ENCODE results near the gene TNFRSF8. TPM values are rescaled to one million over a fixed set of nuclear protein-coding genes. Genes with fewer than 3 reads are reported as not detected.
"Not testable (repeated sequence)": the region's sequence is repeated elsewhere in the genome, so short reads cannot be mapped to it uniquely, and the experiment has no call there.

The TNFRSF8 gene
- total RNA-seq, 4 donors from 2014 or later: 0.18 to 1.2 (median 0.76) TPM; not detected in 1

- Histone ChIP-seq H3K4me3 (no peak overlapping the region), H3K4me1 (no peaks in the 10 kb centered on the region), H3K27ac (no peak overlapping the region), H3K36me3 (no peaks in the 10 kb centered on the region), H3K9me3 (no peaks in the 10 kb centered on the region), H3K27me3 (no peaks in the 10 kb centered on the region)
- TF ChIP-seq POLR2A (IDR thresholded peaks at IDR 0.05): no peak
- intact Hi-C loops (cut with DNase I): no loop called here
- no peak for DNase-seq
- WGBS, 2 donors: 83 to 86% methylated on average over 4 to 5 of the region's 5 CpGs
Observed at GRCh38 chr1:12096615-12097014, 33.5 kb downstream of the TNFRSF8 start.

GRCh38 chr1:12097321-12097720 is 34.2 kb downstream of the TNFRSF8 start:
- TF ChIP-seq, protein P1, sequence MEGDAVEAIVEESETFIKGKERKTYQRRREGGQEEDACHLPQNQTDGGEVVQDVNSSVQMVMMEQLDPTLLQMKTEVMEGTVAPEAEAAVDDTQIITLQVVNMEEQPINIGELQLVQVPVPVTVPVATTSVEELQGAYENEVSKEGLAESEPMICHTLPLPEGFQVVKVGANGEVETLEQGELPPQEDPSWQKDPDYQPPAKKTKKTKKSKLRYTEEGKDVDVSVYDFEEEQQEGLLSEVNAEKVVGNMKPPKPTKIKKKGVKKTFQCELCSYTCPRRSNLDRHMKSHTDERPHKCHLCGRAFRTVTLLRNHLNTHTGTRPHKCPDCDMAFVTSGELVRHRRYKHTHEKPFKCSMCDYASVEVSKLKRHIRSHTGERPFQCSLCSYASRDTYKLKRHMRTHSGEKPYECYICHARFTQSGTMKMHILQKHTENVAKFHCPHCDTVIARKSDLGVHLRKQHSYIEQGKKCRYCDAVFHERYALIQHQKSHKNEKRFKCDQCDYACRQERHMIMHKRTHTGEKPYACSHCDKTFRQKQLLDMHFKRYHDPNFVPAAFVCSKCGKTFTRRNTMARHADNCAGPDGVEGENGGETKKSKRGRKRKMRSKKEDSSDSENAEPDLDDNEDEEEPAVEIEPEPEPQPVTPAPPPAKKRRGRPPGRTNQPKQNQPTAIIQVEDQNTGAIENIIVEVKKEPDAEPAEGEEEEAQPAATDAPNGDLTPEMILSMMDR (IDR thresholded peaks at IDR 0.05): no peak
- TF ChIP-seq POLR2A (IDR thresholded peaks at IDR 0.05): no peak
- H3K27ac ChIP-seq: no peak overlapping the region
- H3K4me1 ChIP-seq: no peaks in the 10 kb centered on the region
- H3K27me3 ChIP-seq: no peaks in the 10 kb centered on the region
- H3K4me3 ChIP-seq: no peak overlapping the region
- H3K9me3 ChIP-seq: no peaks in the 10 kb centered on the region
- no peaks in the 10 kb centered on the region for H3K36me3 ChIP-seq
- intact Hi-C loops (cut with DNase I): no loop called here
- DNase-seq: no peak

GRCh38 chr1:12098786-12099185 is 35.7 kb downstream of the TNFRSF8 start:
- no peaks in the 10 kb centered on the region for H3K9me3 ChIP-seq
- intact Hi-C loops (cut with DNase I): no loop called here
- H3K27ac ChIP-seq: no peak overlapping the region
- H3K36me3 ChIP-seq: no peaks in the 10 kb centered on the region
- TF ChIP-seq, protein P1 (IDR thresholded peaks at IDR 0.05): no peak
- TF ChIP-seq POLR2A (IDR thresholded peaks at IDR 0.05): no peak
- no peaks in the 10 kb centered on the region for H3K27me3 ChIP-seq
- H3K4me3 ChIP-seq: no peak overlapping the region
- DNase-seq: no peak
- 32 to 41% methylated on average over 1 of the region's 1 CpG for WGBS, 2 donors
- H3K4me1 ChIP-seq: no peaks in the 10 kb centered on the region

DNA sequence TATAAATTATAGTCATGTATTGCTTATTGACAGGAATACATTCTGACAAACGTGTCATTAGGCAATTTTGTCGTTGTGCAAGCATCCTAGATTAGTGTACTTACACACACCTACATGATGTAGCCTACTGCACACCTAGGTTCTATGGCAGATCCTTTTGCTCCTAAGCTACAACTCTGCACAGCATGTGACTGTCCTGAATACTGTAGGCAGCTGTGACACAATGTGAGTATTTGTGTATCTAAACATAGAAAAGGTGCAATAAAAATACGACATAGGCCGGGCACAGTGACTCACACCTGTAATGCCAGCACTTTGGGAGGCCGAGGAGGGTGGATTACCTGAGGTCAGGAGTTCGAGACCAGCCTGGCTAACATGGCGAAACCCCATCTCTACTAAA is 36.5 kb downstream of the TNFRSF8 start:
- WGBS, 2 donors: 68 to 78% methylated on average over 7 of the region's 7 CpGs
- Histone ChIP-seq H3K36me3 (no peaks in the 10 kb centered on the region), H3K27ac (no peak overlapping the region), H3K9me3 (no peaks in the 10 kb centered on the region), H3K4me1 (no peaks in the 10 kb centered on the region), H3K4me3 (no peak overlapping the region), H3K27me3 (peaks cover 0 to 6% (median 0%) of the 10 kb centered on the region in 4 donors)
- no peak for DNase-seq
- TF ChIP-seq, protein P1 (IDR thresholded peaks at IDR 0.05): no peak
- TF ChIP-seq POLR2A (IDR thresholded peaks at IDR 0.05): no peak
- intact Hi-C loops (cut with DNase I): no loop called here

- H3K4me1 ChIP-seq: no peaks in the 10 kb centered on the region
- no peaks in the 10 kb centered on the region for H3K9me3 ChIP-seq
- intact Hi-C loops (cut with DNase I): no loop called here
- peaks cover 0 to 11% (median 0%) of the 10 kb centered on the region in 4 donors for H3K27me3 ChIP-seq
- no peak overlapping the region for H3K4me3 ChIP-seq
- H3K27ac ChIP-seq: no peak overlapping the region
- DNase-seq: no peak
- WGBS, 2 donors: 87 to 88% methylated on average over 6 of the region's 6 CpGs
- no peak for TF ChIP-seq POLR2A (IDR thresholded peaks at IDR 0.05)
- TF ChIP-seq, protein P1 (IDR thresholded peaks at IDR 0.05): no peak
- no peaks in the 10 kb centered on the region for H3K36me3 ChIP-seq
Observed at GRCh38 chr1:12100071-12100470, 37.0 kb downstream of the TNFRSF8 start.

GRCh38 chr1:12101120-12101519 is 38.0 kb downstream of the TNFRSF8 start:
- 76 to 91% methylated on average over 3 of the region's 3 CpGs for WGBS, 2 donors
- intact Hi-C loops (cut with DNase I); H3K4me3 ChIP-seq; DNase-seq; H3K36me3 ChIP-seq; H3K9me3 ChIP-seq; H3K27ac ChIP-seq; H3K4me1 ChIP-seq: not testable (repeated sequence)
- peaks cover 0 to 20% (median 0%) of the 10 kb centered on the region in 4 donors for H3K27me3 ChIP-seq

All from esophagus squamous epithelium (tissue), 5 donors.